ENCODE measurements around the gene CHMP1B.

DNA sequence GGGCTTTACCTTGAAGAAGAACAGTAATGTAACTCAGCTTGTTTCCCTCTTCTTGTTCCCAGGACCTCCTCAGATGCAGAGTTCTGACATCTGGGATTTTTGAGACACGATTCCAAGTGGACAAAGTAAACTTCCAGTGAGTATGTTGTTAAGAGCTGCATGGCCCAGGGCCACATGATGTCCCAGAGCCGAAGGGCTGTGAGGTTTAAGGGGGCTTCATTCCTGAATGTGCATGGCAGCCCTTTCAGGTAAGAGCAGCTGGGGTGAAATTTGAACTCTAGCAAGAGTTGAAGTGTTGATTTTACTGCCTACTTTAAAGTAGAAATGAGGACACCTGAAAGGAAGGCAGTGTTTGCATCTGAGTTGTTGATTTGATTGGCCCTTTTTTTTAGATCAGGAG is 13.3 kb downstream of the CHMP1B start:
- TF ChIP-seq, protein P1, sequence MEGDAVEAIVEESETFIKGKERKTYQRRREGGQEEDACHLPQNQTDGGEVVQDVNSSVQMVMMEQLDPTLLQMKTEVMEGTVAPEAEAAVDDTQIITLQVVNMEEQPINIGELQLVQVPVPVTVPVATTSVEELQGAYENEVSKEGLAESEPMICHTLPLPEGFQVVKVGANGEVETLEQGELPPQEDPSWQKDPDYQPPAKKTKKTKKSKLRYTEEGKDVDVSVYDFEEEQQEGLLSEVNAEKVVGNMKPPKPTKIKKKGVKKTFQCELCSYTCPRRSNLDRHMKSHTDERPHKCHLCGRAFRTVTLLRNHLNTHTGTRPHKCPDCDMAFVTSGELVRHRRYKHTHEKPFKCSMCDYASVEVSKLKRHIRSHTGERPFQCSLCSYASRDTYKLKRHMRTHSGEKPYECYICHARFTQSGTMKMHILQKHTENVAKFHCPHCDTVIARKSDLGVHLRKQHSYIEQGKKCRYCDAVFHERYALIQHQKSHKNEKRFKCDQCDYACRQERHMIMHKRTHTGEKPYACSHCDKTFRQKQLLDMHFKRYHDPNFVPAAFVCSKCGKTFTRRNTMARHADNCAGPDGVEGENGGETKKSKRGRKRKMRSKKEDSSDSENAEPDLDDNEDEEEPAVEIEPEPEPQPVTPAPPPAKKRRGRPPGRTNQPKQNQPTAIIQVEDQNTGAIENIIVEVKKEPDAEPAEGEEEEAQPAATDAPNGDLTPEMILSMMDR (IDR thresholded peaks at IDR 0.05; ENCODE audit: insufficient read depth, low read length), result no peak
- no peak for TF ChIP-seq POLR2AphosphoS5 (IDR thresholded peaks at IDR 0.05; ENCODE audit: low read depth)
- TF ChIP-seq, protein P2, sequence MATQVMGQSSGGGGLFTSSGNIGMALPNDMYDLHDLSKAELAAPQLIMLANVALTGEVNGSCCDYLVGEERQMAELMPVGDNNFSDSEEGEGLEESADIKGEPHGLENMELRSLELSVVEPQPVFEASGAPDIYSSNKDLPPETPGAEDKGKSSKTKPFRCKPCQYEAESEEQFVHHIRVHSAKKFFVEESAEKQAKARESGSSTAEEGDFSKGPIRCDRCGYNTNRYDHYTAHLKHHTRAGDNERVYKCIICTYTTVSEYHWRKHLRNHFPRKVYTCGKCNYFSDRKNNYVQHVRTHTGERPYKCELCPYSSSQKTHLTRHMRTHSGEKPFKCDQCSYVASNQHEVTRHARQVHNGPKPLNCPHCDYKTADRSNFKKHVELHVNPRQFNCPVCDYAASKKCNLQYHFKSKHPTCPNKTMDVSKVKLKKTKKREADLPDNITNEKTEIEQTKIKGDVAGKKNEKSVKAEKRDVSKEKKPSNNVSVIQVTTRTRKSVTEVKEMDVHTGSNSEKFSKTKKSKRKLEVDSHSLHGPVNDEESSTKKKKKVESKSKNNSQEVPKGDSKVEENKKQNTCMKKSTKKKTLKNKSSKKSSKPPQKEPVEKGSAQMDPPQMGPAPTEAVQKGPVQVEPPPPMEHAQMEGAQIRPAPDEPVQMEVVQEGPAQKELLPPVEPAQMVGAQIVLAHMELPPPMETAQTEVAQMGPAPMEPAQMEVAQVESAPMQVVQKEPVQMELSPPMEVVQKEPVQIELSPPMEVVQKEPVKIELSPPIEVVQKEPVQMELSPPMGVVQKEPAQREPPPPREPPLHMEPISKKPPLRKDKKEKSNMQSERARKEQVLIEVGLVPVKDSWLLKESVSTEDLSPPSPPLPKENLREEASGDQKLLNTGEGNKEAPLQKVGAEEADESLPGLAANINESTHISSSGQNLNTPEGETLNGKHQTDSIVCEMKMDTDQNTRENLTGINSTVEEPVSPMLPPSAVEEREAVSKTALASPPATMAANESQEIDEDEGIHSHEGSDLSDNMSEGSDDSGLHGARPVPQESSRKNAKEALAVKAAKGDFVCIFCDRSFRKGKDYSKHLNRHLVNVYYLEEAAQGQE (IDR thresholded peaks at IDR 0.05; ENCODE audit: insufficient replicate concordance, low read depth), result no peak
